Kidney (tissue), 14 donors: ENCODE measurements around the gene ATG12. TPM values are rescaled to one million over a fixed set of nuclear protein-coding genes. Genes with fewer than 3 reads are reported as not detected.
"Not testable (repeated sequence)": the region's sequence is repeated elsewhere in the genome, so short reads cannot be mapped to it uniquely, and the experiment has no call there.

Source experiments
- DNase-seq, 5 donors: peaks; one replicate each; pipeline ENCODE4 v3.0.0-alpha.2; 2013 to 2020
- FAIRE-seq: peaks from 2 replicates; lab custom pipeline; 2012; peaks lifted over from hg19 to GRCh38; lab: Jason Lieb, UNC
- H3K27ac ChIP-seq, 2 donors: one replicate each; pipeline ENCODE4 v1.7.0; 2013; ENCODE audit warnings: low read depth in 2 of 2, low read length in 2 of 2, inconsistent platforms in 1 of 2
- H3K27me3 ChIP-seq: one replicate; pipeline ENCODE4 v1.7.1; 2013; ENCODE audit warnings: low read length, inconsistent platforms; ENCODE audit not compliant: control insufficient read depth, insufficient read depth
- H3K36me3 ChIP-seq, 3 donors: one replicate each; pipeline versions ENCODE4 v1.7.0 to v1.7.1; 2013; ENCODE audit warnings: low read length in 3 of 3, control low read depth in 1 of 3, inconsistent platforms in 1 of 3; ENCODE audit not compliant: insufficient read depth in 3 of 3, control insufficient read depth in 2 of 3
- H3K4me1 ChIP-seq, 3 donors: one replicate each; pipeline versions ENCODE4 v1.7.0 to v1.7.1; 2013; ENCODE audit warnings: low read length in 3 of 3, inconsistent platforms in 1 of 3, low read depth in 1 of 3; ENCODE audit not compliant: control insufficient read depth in 2 of 3, insufficient read depth in 2 of 3
- H3K4me3 ChIP-seq, 3 donors: one replicate each; pipeline versions ENCODE4 v1.7.0 to v1.8.1; 2013; ENCODE audit warnings: low read length in 3 of 3, control low read depth in 1 of 3, inconsistent platforms in 1 of 3
- H3K9ac ChIP-seq, 3 donors: one replicate each; pipeline versions ENCODE4 v1.7.0 to v1.7.1; 2013; ENCODE audit warnings: low read length in 3 of 3, control low read depth in 1 of 3, inconsistent platforms in 1 of 3
- H3K9me3 ChIP-seq, 3 donors: one replicate each; pipeline versions ENCODE4 v1.7.0 to v1.7.1; 2013; ENCODE audit warnings: low read length in 3 of 3, control low read depth in 1 of 3, inconsistent platforms in 1 of 3; ENCODE audit not compliant: control insufficient read depth in 2 of 3, insufficient read depth in 1 of 3
- intact Hi-C: fragments of 100-400 bp; cut with DNase I; formaldehyde crosslinking; loops from one replicate; pipeline ENCODE4 v1.11.1; 2022
- polyA plus RNA-seq: library from polyadenylated mRNA; stranded (reverse); fragments of 350-450 nt; fragmentation: Illumina TruSeq; extraction: RNeasy Lipid Tissue Mini Kit (QIAGEN cat#74804); gene quantifications from one replicate; pipeline ENCODE4 v1.2.3, GENCODE V29; 2014; ENCODE audit warnings: low read depth, low replicate concordance; ENCODE audit not compliant: insufficient read depth
- total RNA-seq: library from RNA; stranded (reverse); fragmentation: NEBNext Ultra II Directional; extraction: Animal tissue kit (Norgen Biotek cat#: 25700); gene quantifications from one replicate; pipeline ENCODE4 v1.2.1, GENCODE V29; 2021
- TF ChIP-seq, protein P1 (sequence below): IDR thresholded peaks from 3 replicates; pipeline ENCODE4 v1.5.1; 2012; ENCODE audit warnings: mild to moderate bottlenecking, moderate library complexity, borderline replicate concordance; ENCODE audit not compliant: insufficient read depth; ENCODE audit errors: extremely low read depth
- donor health status: control.
- donor health status: control.
- donor health status: control.
- donor health status: control.
- donor health status: control.
- donor health status: DM: yes; HTN: yes; CAD: no.
- donor health status: Normal renal cell carcinoma (clear cell type).

ATG12 gene
- total and polyA plus RNA-seq, 2 donors from 2014 or later: 26.3 to 30.1 TPM

DNA sequence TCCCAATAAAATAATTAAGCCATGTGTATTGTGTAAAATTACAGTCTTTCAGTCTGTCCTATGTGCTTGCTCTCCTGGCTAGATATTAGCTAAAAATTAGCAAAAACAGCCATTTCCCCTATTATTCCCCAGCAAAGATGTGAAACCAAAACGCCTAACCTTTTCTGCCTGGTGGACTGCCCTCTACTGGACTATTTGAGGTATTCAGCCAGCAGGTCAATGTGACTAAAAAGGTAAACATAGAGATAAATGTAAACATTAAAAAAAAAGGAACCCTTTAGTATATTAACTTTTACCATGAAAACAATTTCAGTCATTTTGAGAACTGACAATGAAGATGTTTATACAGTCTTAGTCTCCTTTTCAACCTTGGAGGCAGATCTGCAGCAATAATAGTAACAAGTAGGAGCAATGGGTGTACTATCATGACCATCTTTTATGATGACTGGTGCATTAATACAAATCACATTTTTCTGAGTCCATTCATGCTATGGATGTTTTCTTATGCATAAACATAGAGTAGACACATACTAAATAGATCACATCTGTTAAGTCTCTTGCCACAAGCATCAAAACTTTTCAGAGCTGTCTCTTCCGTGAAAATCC is 10.1 kb downstream of the ATG12 start:
- peaks cover 3 to 32% (median 14%) of the 10 kb centered on the region in 3 donors for H3K36me3 ChIP-seq
- DNase-seq: peak in 3 of 5 donors; percentile 17 to 73 (median 58)
- H3K27ac ChIP-seq: no peak overlapping the region
- intact Hi-C loops: no loop called here
- H3K27me3 ChIP-seq: no peaks in the 10 kb centered on the region
- FAIRE-seq: no peak
- H3K4me1 ChIP-seq: no peaks in the 10 kb centered on the region
- H3K4me3 ChIP-seq: no peak overlapping the region
- H3K9me3 ChIP-seq: no peaks in the 10 kb centered on the region
- no peak overlapping the region for H3K9ac ChIP-seq
- TF ChIP-seq, protein P1, sequence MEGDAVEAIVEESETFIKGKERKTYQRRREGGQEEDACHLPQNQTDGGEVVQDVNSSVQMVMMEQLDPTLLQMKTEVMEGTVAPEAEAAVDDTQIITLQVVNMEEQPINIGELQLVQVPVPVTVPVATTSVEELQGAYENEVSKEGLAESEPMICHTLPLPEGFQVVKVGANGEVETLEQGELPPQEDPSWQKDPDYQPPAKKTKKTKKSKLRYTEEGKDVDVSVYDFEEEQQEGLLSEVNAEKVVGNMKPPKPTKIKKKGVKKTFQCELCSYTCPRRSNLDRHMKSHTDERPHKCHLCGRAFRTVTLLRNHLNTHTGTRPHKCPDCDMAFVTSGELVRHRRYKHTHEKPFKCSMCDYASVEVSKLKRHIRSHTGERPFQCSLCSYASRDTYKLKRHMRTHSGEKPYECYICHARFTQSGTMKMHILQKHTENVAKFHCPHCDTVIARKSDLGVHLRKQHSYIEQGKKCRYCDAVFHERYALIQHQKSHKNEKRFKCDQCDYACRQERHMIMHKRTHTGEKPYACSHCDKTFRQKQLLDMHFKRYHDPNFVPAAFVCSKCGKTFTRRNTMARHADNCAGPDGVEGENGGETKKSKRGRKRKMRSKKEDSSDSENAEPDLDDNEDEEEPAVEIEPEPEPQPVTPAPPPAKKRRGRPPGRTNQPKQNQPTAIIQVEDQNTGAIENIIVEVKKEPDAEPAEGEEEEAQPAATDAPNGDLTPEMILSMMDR: peak; percentile 70

DNA sequence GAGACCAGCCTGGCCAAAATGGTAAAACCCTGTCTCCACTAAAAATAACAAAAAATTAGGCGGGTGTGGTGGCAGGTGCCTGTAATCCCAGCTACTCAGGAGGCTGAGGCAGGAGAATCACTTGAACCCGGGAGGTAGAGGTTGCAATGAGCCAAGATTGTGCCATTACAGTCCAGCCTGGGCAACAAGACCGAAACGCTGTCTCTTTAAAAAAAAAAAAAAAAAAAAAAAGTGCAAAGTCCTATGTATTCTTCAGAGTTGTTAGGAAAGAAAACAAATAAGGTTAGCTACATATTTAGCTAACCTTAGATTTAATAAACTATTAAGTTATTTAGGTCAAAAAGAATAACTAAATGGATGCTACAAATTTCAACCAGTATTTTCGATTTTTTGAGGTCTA is 11.5 kb downstream of the ATG12 start:
- intact Hi-C loops: loop anchor here (5.0 kb wide), 1 partner anchor 188 kb away; no protein-coding TSS in a partner anchor

DNA sequence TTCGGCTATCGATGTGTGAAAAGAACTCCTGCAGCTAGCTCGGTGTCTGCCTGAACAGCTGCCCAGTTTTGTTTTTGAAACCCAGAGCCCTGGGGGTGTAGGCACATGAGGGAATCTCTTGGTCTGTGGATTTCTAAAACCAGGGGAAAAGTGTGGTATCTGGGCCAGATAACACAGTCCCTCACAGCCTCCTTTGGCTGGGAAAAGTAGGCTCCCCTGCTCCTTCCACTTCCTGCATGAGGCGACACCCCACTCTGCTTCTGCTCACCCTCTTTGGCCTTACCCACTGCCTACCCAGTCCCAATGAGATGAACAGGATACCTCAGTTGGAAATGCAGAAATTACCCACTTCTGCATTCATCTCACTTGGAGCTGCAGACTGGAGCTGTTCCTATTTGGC is 15.4 kb downstream of the ATG12 start:
- TF ChIP-seq, protein P1: no peak
- intact Hi-C loops: loop anchor here (5.0 kb wide), 1 partner anchor 184 kb away; no protein-coding TSS in a partner anchor
- FAIRE-seq (no peak), DNase-seq (no peak)
- H3K4me1 ChIP-seq: no peaks in the 10 kb centered on the region
- no peaks in the 10 kb centered on the region for H3K27me3 ChIP-seq
- no peaks in the 10 kb centered on the region for H3K9me3 ChIP-seq
- H3K4me3 ChIP-seq: no peak overlapping the region
- H3K36me3 ChIP-seq: peaks cover 2 to 12% (median 5%) of the 10 kb centered on the region in 3 donors
- no peak overlapping the region for H3K9ac ChIP-seq
- no peak overlapping the region for H3K27ac ChIP-seq

More for the DNA sequence above, 11.5 kb downstream of the ATG12 start:
- Histone ChIP-seq H3K27ac (no peak overlapping the region), H3K36me3 (peaks cover 2 to 23% (median 9%) of the 10 kb centered on the region in 3 donors), H3K4me3 (no peak overlapping the region), H3K9ac (no peak overlapping the region), H3K4me1 (no peaks in the 10 kb centered on the region), H3K27me3 (no peaks in the 10 kb centered on the region), H3K9me3 (no peaks in the 10 kb centered on the region)
- TF ChIP-seq, protein P1: no peak
- DNase-seq: no peak
- no peak for FAIRE-seq

DNA sequence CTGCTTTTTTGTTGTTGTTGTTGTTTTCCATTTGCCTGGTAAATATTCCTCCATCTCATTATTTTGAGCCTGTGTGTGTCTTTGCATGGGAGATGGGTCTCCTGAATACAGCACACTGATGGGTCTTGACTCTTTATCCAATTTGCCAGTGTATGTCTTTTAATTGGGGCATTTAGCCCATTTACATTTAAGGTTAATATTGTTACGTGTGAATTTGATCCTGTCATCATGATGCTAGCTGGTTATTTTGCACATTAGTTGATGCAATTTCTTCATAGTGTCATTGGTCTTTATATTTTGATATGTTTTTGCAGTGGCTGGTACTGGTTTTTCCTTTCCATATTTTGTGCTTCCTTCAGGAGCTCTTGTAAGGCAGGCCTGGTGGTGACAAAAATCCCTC is 16.4 kb downstream of the ATG12 start:
- H3K36me3 ChIP-seq: peaks cover 2 to 12% (median 5%) of the 10 kb centered on the region in 3 donors
- not testable (repeated sequence) for DNase-seq, H3K27ac ChIP-seq, H3K9ac ChIP-seq, H3K4me3 ChIP-seq, H3K4me1 ChIP-seq, H3K27me3 ChIP-seq, H3K9me3 ChIP-seq, FAIRE-seq
- intact Hi-C loops: loop anchor here (5.0 kb wide), 1 partner anchor 183 kb away; no protein-coding TSS in a partner anchor
